GM12874 (cell line): Measurements from ENCODE around the gene SPON1.

Source experiments
- TF ChIP-seq, protein P1 (sequence below): IDR thresholded peaks from 2 replicates; pipeline ENCODE4 v1.5.1; 2011; ENCODE audit warnings: low read depth, mild to moderate bottlenecking, control low read depth, low read length, moderate library complexity; ENCODE audit not compliant: insufficient read depth

Gene SPON1

DNA sequence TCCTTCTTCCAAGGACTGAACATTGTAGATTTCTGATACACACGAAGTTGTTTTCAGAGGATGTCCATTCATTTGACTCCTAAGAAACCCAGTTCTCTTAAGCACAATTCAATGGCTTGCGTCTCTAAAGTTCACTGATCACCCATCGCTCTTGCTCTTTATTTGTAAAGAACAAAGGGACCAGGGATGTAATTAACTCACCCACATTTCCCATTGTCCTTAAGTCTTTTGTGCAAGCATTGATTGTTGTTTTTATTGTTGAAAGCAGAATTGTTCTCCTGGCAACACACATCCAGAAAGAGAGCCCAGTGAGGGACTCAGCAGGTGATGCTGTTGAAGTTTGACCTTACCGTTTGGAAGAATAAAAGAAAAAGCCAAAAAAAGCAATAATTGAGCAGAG lies 59.2 kb downstream of the SPON1 start:
- TF ChIP-seq, protein P1, sequence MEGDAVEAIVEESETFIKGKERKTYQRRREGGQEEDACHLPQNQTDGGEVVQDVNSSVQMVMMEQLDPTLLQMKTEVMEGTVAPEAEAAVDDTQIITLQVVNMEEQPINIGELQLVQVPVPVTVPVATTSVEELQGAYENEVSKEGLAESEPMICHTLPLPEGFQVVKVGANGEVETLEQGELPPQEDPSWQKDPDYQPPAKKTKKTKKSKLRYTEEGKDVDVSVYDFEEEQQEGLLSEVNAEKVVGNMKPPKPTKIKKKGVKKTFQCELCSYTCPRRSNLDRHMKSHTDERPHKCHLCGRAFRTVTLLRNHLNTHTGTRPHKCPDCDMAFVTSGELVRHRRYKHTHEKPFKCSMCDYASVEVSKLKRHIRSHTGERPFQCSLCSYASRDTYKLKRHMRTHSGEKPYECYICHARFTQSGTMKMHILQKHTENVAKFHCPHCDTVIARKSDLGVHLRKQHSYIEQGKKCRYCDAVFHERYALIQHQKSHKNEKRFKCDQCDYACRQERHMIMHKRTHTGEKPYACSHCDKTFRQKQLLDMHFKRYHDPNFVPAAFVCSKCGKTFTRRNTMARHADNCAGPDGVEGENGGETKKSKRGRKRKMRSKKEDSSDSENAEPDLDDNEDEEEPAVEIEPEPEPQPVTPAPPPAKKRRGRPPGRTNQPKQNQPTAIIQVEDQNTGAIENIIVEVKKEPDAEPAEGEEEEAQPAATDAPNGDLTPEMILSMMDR, result no peak

DNA sequence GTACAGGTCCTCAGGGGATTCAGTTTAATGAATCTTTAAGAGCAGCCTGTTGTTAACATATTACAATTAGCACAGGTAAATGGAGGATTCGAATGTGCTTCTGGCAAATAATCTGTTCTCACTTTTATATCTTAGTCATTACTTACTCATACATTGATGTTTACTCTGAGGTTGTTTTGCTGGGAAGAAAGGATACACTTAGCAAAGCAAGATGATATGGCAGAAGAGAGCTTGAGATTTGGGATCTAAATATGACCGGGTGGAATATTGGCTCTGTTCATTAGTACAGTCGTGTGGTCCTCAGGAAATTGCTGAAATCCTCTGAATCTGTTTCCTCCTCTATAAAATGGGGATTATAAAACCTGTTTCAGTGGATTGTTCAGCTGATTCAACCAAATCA lies 59.7 kb downstream of the SPON1 start:
- TF ChIP-seq, protein P1, result no peak

DNA sequence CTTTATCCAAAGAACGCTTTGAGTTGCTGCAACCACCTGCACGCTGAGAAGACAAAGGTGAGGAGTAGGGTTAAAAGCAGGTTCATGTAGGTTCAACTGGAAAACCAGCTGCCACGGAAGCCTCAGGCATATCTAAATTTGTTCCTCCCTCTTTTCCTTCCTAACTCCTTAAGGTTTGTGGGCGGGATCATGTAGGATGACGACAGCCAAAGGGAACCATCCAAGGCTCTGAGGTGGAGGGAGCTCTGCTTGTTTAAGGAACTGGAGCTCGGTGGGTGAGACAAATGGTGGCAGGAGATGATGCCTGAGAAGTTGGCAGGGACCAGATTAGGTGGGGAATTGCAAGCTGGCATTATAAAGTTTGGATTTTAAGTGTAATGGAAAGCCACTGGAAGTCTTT lies 60.3 kb downstream of the SPON1 start:
- TF ChIP-seq, protein P1, result no peak

DNA sequence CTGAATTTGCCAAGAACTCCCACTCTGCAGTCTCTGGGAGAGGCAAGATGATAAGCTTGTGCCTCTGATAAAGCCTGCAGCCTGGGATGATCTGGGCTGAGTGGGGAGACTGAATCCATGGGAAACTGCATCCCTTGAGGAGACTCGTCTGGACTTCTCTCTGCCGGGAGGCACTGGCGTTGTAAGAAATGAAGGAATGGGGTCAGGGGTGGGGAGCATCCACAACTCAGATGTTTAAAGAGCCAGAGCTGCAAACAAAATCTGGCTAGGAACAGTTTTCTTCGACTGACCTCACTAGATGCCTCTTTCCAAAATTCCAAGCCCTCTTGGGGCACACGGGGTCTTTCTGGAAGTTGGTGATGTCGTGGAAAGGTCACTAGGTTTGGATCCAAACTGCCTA lies 64.4 kb downstream of the SPON1 start:
- TF ChIP-seq, protein P1, result no peak

DNA sequence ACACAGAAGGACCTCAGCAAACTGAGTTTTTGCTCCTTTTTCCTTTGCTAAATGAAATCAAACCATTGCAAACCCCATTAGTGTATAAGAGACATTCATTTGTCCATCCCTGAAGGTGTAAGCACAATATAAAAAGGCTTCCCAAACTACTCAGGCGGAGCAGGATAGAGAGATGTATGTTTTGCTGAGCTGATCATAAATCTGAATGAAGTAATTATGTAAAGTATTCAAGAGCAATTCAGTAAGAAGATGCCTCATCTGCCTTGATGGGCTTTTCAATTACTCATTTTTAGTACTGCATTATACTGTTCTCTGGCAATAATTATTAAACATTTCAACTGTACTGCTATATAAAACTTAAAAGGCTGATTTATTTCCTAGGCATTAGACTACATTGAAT lies 65.0 kb downstream of the SPON1 start:
- TF ChIP-seq, protein P1, result no peak

DNA sequence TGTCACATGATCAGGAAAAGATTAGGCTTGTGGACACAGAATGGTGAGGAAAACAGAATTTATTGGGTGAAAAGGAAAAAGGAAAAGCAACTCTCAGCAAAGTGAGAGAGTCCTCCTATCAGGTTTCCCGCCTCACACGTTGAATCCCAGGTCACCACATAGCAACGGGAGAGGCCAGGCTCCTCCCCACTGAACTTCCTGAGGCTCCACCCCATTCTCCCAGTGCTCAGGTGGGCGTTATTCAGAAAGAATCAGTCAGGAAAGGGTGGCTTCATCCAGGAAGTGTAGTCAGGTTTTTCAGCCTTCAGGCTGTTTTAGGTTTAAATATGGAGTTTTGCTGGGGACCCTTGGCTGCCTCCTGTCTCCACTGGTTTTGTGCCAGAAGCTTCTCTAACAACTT lies 66.9 kb downstream of the SPON1 start:
- TF ChIP-seq, protein P1, result no peak

DNA sequence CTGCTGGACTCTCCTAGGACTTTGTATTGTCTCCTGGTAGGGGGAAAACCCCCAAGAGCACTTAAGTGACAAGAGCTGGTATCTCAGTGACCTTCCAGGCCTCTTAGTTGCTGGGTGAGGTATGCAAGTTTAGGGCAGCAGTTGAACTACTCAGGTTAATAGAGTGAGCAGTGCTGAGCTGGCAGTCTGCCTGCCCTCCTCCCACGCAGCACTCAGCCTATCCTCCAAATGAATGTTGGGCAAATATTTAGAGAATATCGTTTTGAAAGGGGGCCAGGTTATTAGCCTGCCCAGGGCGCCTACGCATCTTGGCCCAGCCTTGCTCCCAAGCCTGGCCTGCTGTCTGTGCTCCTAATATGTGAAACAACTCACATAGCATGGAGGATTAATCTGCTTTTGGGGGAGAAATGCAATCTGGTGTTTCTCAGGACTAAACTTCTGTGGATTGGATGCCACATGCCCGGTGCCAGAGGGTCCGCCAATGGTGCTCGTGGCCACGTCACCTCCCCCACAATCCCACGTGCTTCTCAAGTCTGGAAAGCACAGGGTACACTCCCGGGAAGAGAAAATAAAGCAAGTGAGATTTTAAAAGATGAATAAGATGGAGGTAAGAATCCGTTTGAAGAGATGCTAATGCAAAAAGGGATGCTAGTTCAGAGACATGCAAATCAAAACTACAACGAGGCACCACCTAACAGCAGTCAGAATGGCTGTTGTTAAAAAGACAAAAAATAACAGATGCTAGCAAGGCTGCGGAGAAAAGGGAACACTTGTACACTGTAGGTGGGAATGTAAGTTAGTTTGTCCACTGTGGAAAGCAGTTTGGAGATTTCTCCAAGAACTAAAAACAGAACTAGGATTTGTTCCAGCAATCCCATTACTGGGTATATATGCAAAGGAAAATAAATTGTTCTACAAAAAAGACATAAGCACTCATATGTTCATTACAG lies 67.7 kb downstream of the SPON1 start:
- TF ChIP-seq, protein P1, result no peak
